Inferior parietal cortex (tissue), 1 donor: ENCODE results near the gene AGTR1.

Experiments
- DNase-seq: peaks from one replicate; pipeline ENCODE4 v3.0.0-alpha.2; 2016; ENCODE audit errors: extremely low spot score

The AGTR1 gene

GRCh38 chr3:148697306-148698189 lies at the start of gene AGTR1:
Gene AGTR1 (plus strand): TSS chr3:148697903. CDS start chr3:148741036, 43,133 bp downstream.
- DNase-seq = no peak

GRCh38 chr3:148648685-148649352 lies 48.9 kb upstream of the AGTR1 start:
- DNase-seq = no peak

- no peak for DNase-seq
These were observed 46.2 kb upstream of the AGTR1 start for GRCh38 chr3:148651549-148651948.

- DNase-seq = no peak
These were observed 43.3 kb upstream of the AGTR1 start for GRCh38 chr3:148654433-148654832.

GRCh38 chr3:148657470-148657869 lies 40.2 kb upstream of the AGTR1 start:
- DNase-seq = no peak

GRCh38 chr3:148659512-148659911 lies 38.2 kb upstream of the AGTR1 start:
- DNase-seq = no peak

- DNase-seq = no peak
These were observed 17.4 kb upstream of the AGTR1 start for GRCh38 chr3:148680289-148680688.

GRCh38 chr3:148681080-148681479 lies 16.6 kb upstream of the AGTR1 start:
- DNase-seq = no peak

GRCh38 chr3:148682997-148683396 lies 14.7 kb upstream of the AGTR1 start:
- DNase-seq = no peak

GRCh38 chr3:148694116-148694515 lies 3.6 kb upstream of the AGTR1 start:
- no peak for DNase-seq

GRCh38 chr3:148698190-148698810 lies 597 bp downstream of the AGTR1 start:
- DNase-seq = no peak

GRCh38 chr3:148705314-148705713 lies 7.6 kb downstream of the AGTR1 start:
- DNase-seq = no peak

GRCh38 chr3:148707601-148708380 lies 10.1 kb downstream of the AGTR1 start:
- no peak for DNase-seq

- no peak for DNase-seq
These were observed 10.7 kb downstream of the AGTR1 start for GRCh38 chr3:148708409-148708808.

- no peak for DNase-seq
These were observed 12.0 kb downstream of the AGTR1 start for GRCh38 chr3:148709560-148710253.

- no peak for DNase-seq
These were observed 13.0 kb downstream of the AGTR1 start for GRCh38 chr3:148710665-148711064.

GRCh38 chr3:148711981-148712666 lies 14.4 kb downstream of the AGTR1 start:
- DNase-seq = no peak

GRCh38 chr3:148714521-148714920 lies 16.8 kb downstream of the AGTR1 start:
- no peak for DNase-seq

- no peak for DNase-seq
These were observed 19.0 kb downstream of the AGTR1 start for GRCh38 chr3:148716657-148717056.

GRCh38 chr3:148717885-148718561 lies 20.3 kb downstream of the AGTR1 start:
- no peak for DNase-seq
